ENCODE data around the gene BDKRB1.
"Not testable (repeated sequence)": the region's sequence is repeated elsewhere in the genome, so short reads cannot be mapped to it uniquely, and the experiment has no call there.

The BDKRB1 gene

GRCh38 chr14:96235426-96235825 is 20.6 kb upstream of the BDKRB1 start:
- DNase-seq (ENCODE audit: low spot score) = no peak

GRCh38 chr14:96237641-96238040 is 18.4 kb upstream of the BDKRB1 start:
- DNase-seq (ENCODE audit: low spot score) = no peak

GRCh38 chr14:96238676-96239265 is 17.2 kb upstream of the BDKRB1 start:
- DNase-seq (ENCODE audit: low spot score) = no peak

GRCh38 chr14:96239711-96240141 is 16.3 kb upstream of the BDKRB1 start:
- DNase-seq (ENCODE audit: low spot score) = no peak

- no peak for DNase-seq (ENCODE audit: low spot score)
Observed at GRCh38 chr14:96240641-96241040, 15.4 kb upstream of the BDKRB1 start.

- no peak for DNase-seq (ENCODE audit: low spot score)
Observed at GRCh38 chr14:96242126-96242525, 13.9 kb upstream of the BDKRB1 start.

GRCh38 chr14:96243785-96244184 is 12.2 kb upstream of the BDKRB1 start:
- DNase-seq (ENCODE audit: low spot score) = no peak

- not testable (repeated sequence) for DNase-seq (ENCODE audit: low spot score)
Observed at GRCh38 chr14:96245074-96245473, 10.9 kb upstream of the BDKRB1 start.

GRCh38 chr14:96245710-96246538 is 10.1 kb upstream of the BDKRB1 start:
- DNase-seq (ENCODE audit: low spot score) = peak; percentile 67

GRCh38 chr14:96246539-96246847 is 9.5 kb upstream of the BDKRB1 start:
- peak; percentile 92 for DNase-seq (ENCODE audit: low spot score)

- no peak for DNase-seq (ENCODE audit: low spot score)
Observed at GRCh38 chr14:96247031-96247430, 9.0 kb upstream of the BDKRB1 start.

GRCh38 chr14:96249029-96249428 is 7.0 kb upstream of the BDKRB1 start:
- peak; percentile 84 for DNase-seq (ENCODE audit: low spot score)

- no peak for DNase-seq (ENCODE audit: low spot score)
Observed at GRCh38 chr14:96250485-96250884, 5.5 kb upstream of the BDKRB1 start.

GRCh38 chr14:96251656-96252155 is 4.3 kb upstream of the BDKRB1 start:
- DNase-seq (ENCODE audit: low spot score) = no peak

GRCh38 chr14:96252323-96252998 is 3.5 kb upstream of the BDKRB1 start:
- DNase-seq (ENCODE audit: low spot score) = peak; percentile 85

- peak; percentile 85 for DNase-seq (ENCODE audit: low spot score)
Observed at GRCh38 chr14:96252999-96253539, 2.9 kb upstream of the BDKRB1 start.

- no peak for DNase-seq (ENCODE audit: low spot score)
Observed at GRCh38 chr14:96254687-96255086, 1.3 kb upstream of the BDKRB1 start.

GRCh38 chr14:96256407-96256806 is 397 bp downstream of the BDKRB1 start:
- peak; percentile 60 for DNase-seq (ENCODE audit: low spot score)

- no peak for DNase-seq (ENCODE audit: low spot score)
Observed at GRCh38 chr14:96257056-96257455, 1.0 kb downstream of the BDKRB1 start.

- DNase-seq (ENCODE audit: low spot score) = no peak
Observed at GRCh38 chr14:96257900-96258299, 1.9 kb downstream of the BDKRB1 start.

GRCh38 chr14:96260341-96260821 is 4.4 kb downstream of the BDKRB1 start:
- DNase-seq (ENCODE audit: low spot score) = peak; percentile 73

GRCh38 chr14:96261053-96261452 is 5.0 kb downstream of the BDKRB1 start:
- no peak for DNase-seq (ENCODE audit: low spot score)

Measured in GM03348 (cell line).